ENCODE data around the gene RTL5.
"Not testable (repeated sequence)": the region's sequence is repeated elsewhere in the genome, so short reads cannot be mapped to it uniquely, and the experiment has no call there.

Gene RTL5

DNA sequence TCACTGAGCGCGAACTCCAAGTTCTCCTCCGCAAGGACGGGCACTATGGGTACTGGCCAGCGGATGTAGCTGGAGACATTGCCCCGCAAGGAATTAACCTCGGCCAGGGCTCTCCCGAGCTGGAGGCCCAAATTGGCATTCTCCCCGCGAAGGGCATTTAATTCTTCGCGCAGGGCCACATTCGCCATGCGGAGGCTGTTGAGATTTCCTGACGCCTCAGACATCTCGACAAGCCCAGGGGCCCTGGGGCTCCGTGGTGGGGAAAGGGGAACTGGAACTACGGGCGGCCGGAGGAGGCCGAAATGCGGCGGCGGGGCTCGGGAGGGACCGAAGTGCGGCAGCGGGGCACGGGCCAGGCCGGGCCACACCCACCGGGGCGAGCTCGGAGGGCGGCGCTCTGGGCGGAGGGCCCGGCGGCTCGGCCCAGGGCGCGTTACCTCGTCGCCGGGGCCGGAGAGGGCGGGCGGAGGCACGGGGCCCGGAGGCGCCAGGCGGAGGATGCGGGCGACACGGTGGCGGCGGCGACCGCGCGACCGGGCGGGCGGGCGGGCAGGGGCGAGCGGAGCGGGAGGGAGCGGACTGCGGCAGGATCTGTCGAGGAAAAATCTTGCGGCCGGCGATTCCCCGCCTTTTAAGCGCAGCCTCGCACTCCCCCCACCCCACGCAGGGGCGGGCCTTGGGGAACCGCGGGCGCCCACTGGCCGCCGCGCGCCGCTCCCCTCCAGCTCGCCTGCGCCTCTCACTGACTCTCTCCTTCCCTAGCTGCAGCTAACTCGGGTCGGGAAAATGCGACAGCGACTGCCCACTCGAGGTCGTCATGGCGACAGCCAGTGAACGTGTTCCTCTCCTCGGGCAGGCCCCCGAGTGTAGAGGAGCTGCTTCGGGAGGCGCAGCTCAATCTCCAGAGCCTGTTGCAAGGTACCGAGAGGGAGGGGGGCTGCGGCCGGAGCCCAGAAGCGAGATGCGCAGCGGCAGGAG lies at the start of gene RTL5:
TSS of gene RTL5 (minus strand) at position 599 of the 978 bp plus-strand sequence.
- DNase-seq (ENCODE audit: low spot score) = no peak

- peak; percentile 5 for DNase-seq (ENCODE audit: low spot score)
Measured at GRCh38 chrX:72180539-72180938, 48.8 kb upstream of the RTL5 start.

DNA sequence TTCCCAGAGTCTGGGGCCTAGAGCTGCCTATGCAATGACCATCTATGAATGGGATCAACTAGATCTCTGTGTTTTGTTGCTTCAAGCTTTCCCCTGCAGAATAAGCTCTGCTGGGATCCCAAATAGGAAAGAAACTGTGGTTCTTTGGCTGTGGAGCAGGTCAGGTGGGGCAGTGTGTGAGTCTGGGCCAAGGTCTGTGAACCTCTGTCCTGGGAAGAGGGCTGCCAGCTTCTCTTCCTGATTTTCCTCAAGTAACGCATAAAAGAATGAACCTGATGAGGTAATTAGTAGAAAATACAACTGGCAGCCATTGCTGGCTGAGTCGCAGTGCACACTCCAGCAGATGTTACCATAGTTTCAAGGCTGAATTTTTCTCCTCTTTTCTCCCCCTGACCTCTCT lies 45.3 kb upstream of the RTL5 start:
- DNase-seq (ENCODE audit: low spot score) = no peak

GRCh38 chrX:72176289-72176688 lies 44.6 kb upstream of the RTL5 start:
- not testable (repeated sequence) for DNase-seq (ENCODE audit: low spot score)

- no peak for DNase-seq (ENCODE audit: low spot score)
Measured at GRCh38 chrX:72169008-72169728, 37.5 kb upstream of the RTL5 start.

GRCh38 chrX:72165551-72165950 lies 33.8 kb upstream of the RTL5 start:
- no peak for DNase-seq (ENCODE audit: low spot score)

GRCh38 chrX:72159769-72160168 lies 28.1 kb upstream of the RTL5 start:
- DNase-seq (ENCODE audit: low spot score) = no peak

GRCh38 chrX:72158773-72159172 lies 27.1 kb upstream of the RTL5 start:
- no peak for DNase-seq (ENCODE audit: low spot score)

- DNase-seq (ENCODE audit: low spot score) = no peak
Measured at GRCh38 chrX:72146527-72146926, 14.8 kb upstream of the RTL5 start.

DNA sequence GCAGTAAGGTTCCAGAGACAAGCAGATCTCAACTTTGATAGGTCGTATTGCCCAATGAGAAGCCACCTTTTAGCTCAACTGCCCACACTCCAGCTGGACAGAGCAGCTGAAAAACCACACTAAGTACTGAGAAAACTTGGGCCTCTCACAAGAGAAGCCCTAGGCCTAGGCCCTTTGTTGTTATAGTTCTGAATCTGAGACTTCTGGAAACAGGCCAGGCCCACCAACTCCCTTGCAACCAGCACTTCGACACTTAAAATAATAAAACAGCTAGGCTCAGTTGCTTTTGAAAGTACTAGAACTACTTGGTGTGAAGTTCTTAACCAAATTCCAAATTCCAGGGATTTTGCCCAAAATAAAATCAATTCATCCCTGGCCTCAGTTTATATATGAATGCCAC lies 13.5 kb upstream of the RTL5 start:
- DNase-seq (ENCODE audit: low spot score) = no peak

- DNase-seq (ENCODE audit: low spot score) = no peak
Measured at GRCh38 chrX:72143609-72143907, 11.8 kb upstream of the RTL5 start.

DNA sequence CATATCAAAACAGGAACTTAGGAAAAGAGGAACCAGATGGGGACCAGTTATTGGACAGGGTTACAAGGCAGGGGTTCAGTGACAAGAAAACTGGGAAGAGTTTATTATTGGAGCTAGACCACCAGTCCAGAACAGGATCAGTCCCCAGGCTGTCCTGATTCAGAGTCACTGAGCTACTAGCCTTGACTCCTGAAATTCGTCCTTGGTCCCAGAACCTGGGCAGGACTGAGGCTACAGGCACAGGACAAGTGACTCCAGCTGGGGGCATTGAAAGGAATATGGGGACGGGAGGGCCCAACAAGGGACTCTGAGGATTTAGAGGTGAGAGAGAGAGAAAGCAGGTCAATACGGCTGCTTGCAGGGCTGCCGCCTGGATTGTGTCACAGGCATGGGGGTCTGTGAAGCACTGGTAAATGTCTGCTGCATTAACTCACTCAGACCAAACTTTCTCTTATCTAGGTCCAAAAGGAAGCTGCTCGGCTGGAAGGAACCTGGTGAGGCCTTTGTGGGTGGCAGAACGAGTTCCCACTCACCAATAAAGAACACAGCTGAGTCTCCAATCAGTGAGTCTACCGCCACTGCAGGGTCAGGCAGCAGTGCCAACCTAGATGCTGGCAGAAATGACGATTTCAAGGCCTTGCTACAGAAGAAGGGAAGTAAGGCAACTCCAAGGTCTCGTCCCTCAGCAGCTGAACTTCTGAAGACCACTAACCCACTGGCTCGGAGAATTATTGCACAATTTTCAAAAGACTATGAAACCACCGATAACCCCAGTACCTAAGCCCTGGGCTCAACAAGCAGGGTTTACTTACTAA lies 11.3 kb upstream of the RTL5 start:
- no peak for DNase-seq (ENCODE audit: low spot score)

GRCh38 chrX:72142094-72142793 lies 10.5 kb upstream of the RTL5 start:
- DNase-seq (ENCODE audit: low spot score) = no peak

GRCh38 chrX:72141372-72142004 lies 9.8 kb upstream of the RTL5 start:
- no peak for DNase-seq (ENCODE audit: low spot score)

GRCh38 chrX:72139538-72139937 lies 7.8 kb upstream of the RTL5 start:
- no peak for DNase-seq (ENCODE audit: low spot score)

DNA sequence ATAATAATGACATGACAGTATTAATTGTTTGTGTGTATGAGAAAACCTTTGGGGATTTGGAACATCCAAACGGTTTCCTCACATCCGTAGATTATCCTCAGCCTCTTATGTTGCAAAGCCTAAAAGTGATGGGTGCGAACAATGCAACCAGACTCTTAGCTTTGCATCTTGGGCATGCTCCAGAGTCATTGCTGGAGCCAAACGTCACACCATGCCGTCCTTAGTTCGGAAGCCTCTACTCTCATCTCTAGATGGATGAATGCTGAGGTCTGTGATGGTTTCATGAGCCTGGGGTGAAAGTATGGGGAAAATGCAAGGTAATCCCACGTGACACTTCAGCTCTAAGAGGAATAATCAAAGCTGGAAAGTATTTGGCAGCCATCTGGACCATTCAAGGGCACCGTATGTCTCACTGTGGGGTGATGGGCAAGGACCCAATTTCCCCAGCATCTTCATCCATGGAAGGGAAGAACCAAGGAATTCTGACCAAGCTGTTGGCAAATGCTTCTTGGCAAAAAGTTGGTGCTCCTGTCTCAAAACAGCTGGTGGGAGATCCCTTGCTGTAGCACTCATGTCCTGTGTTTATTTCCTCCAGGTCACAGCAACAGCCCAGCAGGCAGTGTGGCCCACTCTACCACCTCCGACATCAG lies 6.3 kb upstream of the RTL5 start:
- DNase-seq (ENCODE audit: low spot score) = no peak

- DNase-seq (ENCODE audit: low spot score) = no peak
Measured at GRCh38 chrX:72133851-72134546, 2.3 kb upstream of the RTL5 start.

DNA sequence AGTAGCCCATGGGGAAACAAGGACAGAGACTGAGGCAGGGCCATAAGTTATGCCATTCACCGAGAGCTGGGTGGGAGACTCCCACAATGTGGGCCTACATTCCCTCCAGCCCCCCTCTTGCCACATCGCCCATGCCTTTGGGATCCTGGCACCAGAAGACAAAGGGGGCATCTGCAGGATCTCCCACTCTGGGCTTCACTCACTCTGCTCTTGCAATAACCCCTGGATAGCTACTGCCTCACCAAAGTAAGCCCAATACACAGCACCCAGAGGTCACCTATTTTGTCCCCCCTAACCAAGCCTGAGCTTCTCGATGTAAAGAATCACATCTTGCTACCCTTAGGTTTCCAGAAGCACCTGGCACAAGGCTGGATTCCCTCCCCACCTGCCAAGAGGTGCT lies 741 bp upstream of the RTL5 start:
- no peak for DNase-seq (ENCODE audit: low spot score)

DNA sequence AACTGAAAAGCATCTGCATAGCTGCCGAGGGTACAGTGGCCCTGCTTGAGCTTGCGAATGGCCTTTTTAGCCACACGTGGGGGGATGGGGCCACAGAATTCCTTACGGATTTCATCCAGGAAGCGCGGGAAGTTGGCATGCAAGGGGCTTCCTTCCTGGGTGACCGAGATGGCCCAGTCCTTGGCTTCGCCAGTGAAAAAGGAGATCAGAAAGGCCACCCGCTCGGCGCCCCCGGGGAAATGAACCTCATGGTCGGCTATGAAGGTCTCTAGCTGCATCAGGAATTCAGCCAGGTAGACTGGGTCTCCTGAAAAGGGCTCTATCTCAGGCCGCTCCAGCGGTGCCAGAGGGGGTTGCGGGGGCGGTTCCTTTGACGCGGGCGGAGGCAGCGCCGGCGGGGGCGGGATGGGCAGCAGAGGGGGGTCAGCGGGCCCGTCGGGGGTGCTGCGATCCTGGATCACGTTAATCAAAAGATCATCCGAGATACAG lies 909 bp downstream of the RTL5 start:
- DNase-seq (ENCODE audit: low spot score) = no peak

- no peak for DNase-seq (ENCODE audit: low spot score)
Measured at GRCh38 chrX:72130156-72130761, 1.5 kb downstream of the RTL5 start.

Measured in hematopoietic multipotent progenitor cell treated with erythropoietin and hydrocortisone succinate and interleukin-3 and kit ligand, for 17 days (in vitro differentiated cells).